Mesenchymal stem cell (in vitro differentiated cells and primary cell): ENCODE data around the gene GOLT1A.
A peak's percentile ranks its signal among the peaks of the same experiment; 100 is the strongest.

Experiments
- DNase-seq: peaks from one replicate; pipeline ENCODE4 v3.0.0-alpha.2; 2013
- H2AFZ ChIP-seq: one replicate; pipeline ENCODE4 v1.6.1; 2013; ENCODE audit warnings: low read depth, mild to moderate bottlenecking, control low read depth, inconsistent platforms, low read length, moderate library complexity
- H2AK5ac ChIP-seq: 2 replicates; pipeline ENCODE4 v1.6.1; 2013; ENCODE audit warnings: low read length, moderate library complexity, mild to moderate bottlenecking, inconsistent platforms; ENCODE audit not compliant: severe bottlenecking
- H2BK120ac ChIP-seq: one replicate; pipeline ENCODE4 v1.6.1; 2013; ENCODE audit warnings: low read depth, mild to moderate bottlenecking, inconsistent platforms, low read length, moderate library complexity
- H2BK12ac ChIP-seq, 2 experiments: one replicate each; pipeline ENCODE4 v1.6.1; 2013; ENCODE audit warnings: inconsistent platforms in 2 of 2, low read length in 2 of 2, mild to moderate bottlenecking in 2 of 2, moderate library complexity in 2 of 2, control low read depth in 1 of 2
- H2BK15ac ChIP-seq: one replicate; pipeline ENCODE4 v1.6.1; 2013; ENCODE audit warnings: mild to moderate bottlenecking, low read depth, inconsistent platforms; ENCODE audit not compliant: poor library complexity, severe bottlenecking
- H2BK5ac ChIP-seq: 2 replicates; pipeline ENCODE4 v1.6.1; 2013; ENCODE audit warnings: low read depth, mild to moderate bottlenecking, low read length, control low read depth, inconsistent platforms; ENCODE audit not compliant: poor library complexity, severe bottlenecking
- H3K14ac ChIP-seq, 2 experiments: one replicate each; pipeline ENCODE4 v1.6.1; 2013; ENCODE audit warnings: inconsistent platforms in 2 of 2, low read length in 2 of 2, control low read depth in 1 of 2, mild to moderate bottlenecking in 1 of 2, moderate library complexity in 1 of 2
- H3K18ac ChIP-seq, 2 experiments: one replicate each; pipeline ENCODE4 v1.6.1; 2013; ENCODE audit warnings: inconsistent platforms in 2 of 2, low read length in 2 of 2, control low read depth in 1 of 2, low read depth in 1 of 2, mild to moderate bottlenecking in 1 of 2
- H3K23ac ChIP-seq, 2 experiments: one replicate each; pipeline ENCODE4 v1.6.1; 2013; ENCODE audit warnings: inconsistent platforms in 2 of 2, low read length in 2 of 2, mild to moderate bottlenecking in 2 of 2, moderate library complexity in 2 of 2, control low read depth in 1 of 2
- H3K27ac ChIP-seq: 2 replicates; pipeline ENCODE4 v1.5.1; 2013; ENCODE audit warnings: mild to moderate bottlenecking, moderate library complexity, low read length, control low read depth, inconsistent platforms; ENCODE audit not compliant: poor library complexity, severe bottlenecking
- H3K27me3 ChIP-seq, 2 experiments: 2 replicates each; pipeline versions ENCODE4 v1.6.1 to v1.7.0; 2013; ENCODE audit warnings: low read length in 2 of 2, mild to moderate bottlenecking in 2 of 2, moderate library complexity in 2 of 2, control low read depth in 1 of 2, inconsistent platforms in 1 of 2; ENCODE audit not compliant: control insufficient read depth in 1 of 2, insufficient read depth in 1 of 2
- H3K36me3 ChIP-seq, 2 experiments: 2 replicates each; pipeline versions ENCODE4 v1.6.1 to v1.7.0; 2013; ENCODE audit warnings: low read length in 2 of 2, control low read depth in 1 of 2, inconsistent platforms in 1 of 2, low read depth in 1 of 2, mild to moderate bottlenecking in 1 of 2; ENCODE audit not compliant: insufficient read depth in 2 of 2, control insufficient read depth in 1 of 2
- H3K4ac ChIP-seq, 2 experiments: one replicate each; pipeline ENCODE4 v1.6.1; 2013; ENCODE audit warnings: inconsistent platforms in 2 of 2, low read length in 2 of 2, mild to moderate bottlenecking in 2 of 2, moderate library complexity in 2 of 2, control low read depth in 1 of 2, low read depth in 1 of 2
- H3K4me1 ChIP-seq: 2 replicates; pipeline ENCODE4 v1.6.1; 2013; ENCODE audit warnings: low read depth, low read length, control low read depth; ENCODE audit not compliant: control insufficient read depth, insufficient read depth
- H3K4me2 ChIP-seq: 2 replicates; pipeline ENCODE4 v1.6.1; 2013; ENCODE audit warnings: low read length, mild to moderate bottlenecking, inconsistent platforms; ENCODE audit not compliant: poor library complexity, severe bottlenecking
- H3K4me3 ChIP-seq, 2 experiments: 2 replicates each; pipeline versions ENCODE4 v1.5.1 to v1.7.0; 2013; ENCODE audit warnings: low read length in 2 of 2, mild to moderate bottlenecking in 2 of 2, control low read depth in 1 of 2, low read depth in 1 of 2; ENCODE audit not compliant: insufficient read depth in 1 of 2
- H3K79me1 ChIP-seq: replicated peaks from 2 replicates; pipeline ENCODE4 v1.6.1; 2013; ENCODE audit warnings: mild to moderate bottlenecking, control low read depth, low read length, inconsistent platforms; ENCODE audit not compliant: poor library complexity, severe bottlenecking
- H3K9ac ChIP-seq: 2 replicates; pipeline ENCODE4 v1.7.0; 2013; ENCODE audit warnings: mild to moderate bottlenecking, low read length, moderate library complexity
- H3K9me3 ChIP-seq: 2 replicates; pipeline ENCODE4 v1.7.0; 2013; ENCODE audit warnings: mild to moderate bottlenecking, low read length; ENCODE audit not compliant: control insufficient read depth
- H4K8ac ChIP-seq: one replicate; pipeline ENCODE4 v1.6.1; 2013; ENCODE audit warnings: inconsistent platforms, mild to moderate bottlenecking, low read length, moderate library complexity
- H4K91ac ChIP-seq: one replicate; pipeline ENCODE4 v1.6.1; 2013; ENCODE audit warnings: mild to moderate bottlenecking, low read length, inconsistent platforms
- WGBS: methylation state at CpG from one replicate; pipeline ENCODE4 v1.1.7; 2013; ENCODE audit warnings: mixed read lengths; 5-methylcytosine and 5-hydroxymethylcytosine counted together

The GOLT1A gene

DNA sequence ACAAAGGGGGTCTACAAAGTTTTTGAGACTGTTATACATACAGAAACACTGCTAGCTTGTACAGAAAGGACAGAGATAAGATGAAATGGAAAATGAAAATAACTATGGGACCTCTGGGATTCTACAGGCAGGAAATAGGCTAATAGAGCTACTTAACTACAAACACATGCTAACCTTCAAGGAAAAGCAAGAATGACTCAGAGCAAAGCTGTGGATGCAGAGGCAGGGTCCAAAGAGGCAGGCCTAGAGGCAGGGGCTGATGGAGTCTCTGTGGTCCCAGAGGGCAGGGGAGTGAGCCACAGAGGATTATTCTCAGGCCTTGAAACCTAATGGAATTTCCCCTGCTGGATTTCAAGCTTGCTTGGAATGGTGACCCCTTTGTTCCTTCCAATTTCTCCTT, 18.7 kb upstream of the GOLT1A start:
- Histone ChIP-seq H3K14ac (no peak overlapping the region), H3K18ac (no peak overlapping the region), H2BK12ac (no peak overlapping the region), H4K91ac (no peak overlapping the region), H3K9ac (no peak overlapping the region), H3K36me3 (no peaks in the 10 kb centered on the region), H2BK120ac (no peak overlapping the region), H2AK5ac (no peak overlapping the region), H2AFZ (no peak overlapping the region), H3K4ac (no peak overlapping the region), H4K8ac (no peak overlapping the region), H3K79me1 (no peaks in the 10 kb centered on the region), H3K9me3 (peaks cover 15% of the 10 kb centered on the region), H3K4me1 (no peaks in the 10 kb centered on the region), H3K4me3 (no peak overlapping the region), H2BK15ac (no peak overlapping the region), H3K4me2 (no peak overlapping the region), H2BK5ac (no peak overlapping the region), H3K27me3 (peaks cover 0 to 21% of the 10 kb centered on the region in 2 experiments), H3K27ac (no peak overlapping the region), H3K23ac (no peak overlapping the region)
- DNase-seq, result peak; percentile 28

DNA sequence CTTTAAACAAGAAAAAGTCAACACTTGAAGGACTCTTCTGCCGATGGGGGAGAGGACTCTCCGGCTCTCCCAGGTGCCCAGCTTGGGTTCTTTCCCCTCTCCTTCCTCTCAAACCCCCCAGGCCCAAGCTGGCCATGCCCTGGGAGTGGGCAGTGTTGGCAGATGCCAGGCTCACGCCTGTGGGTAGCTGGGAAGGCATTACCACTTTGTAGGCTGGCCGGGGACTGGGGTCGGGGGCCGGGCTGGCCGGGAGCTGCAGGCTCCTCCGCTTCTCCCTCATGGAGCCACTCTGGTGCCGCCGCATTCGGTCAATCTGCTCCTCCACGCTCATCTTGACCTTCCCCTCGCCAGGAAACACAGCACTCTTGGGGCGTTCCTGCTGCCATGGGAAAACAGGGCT, 16.4 kb upstream of the GOLT1A start:
- H3K23ac ChIP-seq, result no peak overlapping the region
- no peaks in the 10 kb centered on the region for H3K79me1 ChIP-seq
- H2BK5ac ChIP-seq, result no peak overlapping the region
- no peak overlapping the region for H3K14ac ChIP-seq
- no peaks in the 10 kb centered on the region for H3K36me3 ChIP-seq
- H3K27me3 ChIP-seq, result peaks cover 0 to 18% of the 10 kb centered on the region in 2 experiments
- no peak overlapping the region for H2BK12ac ChIP-seq
- no peak overlapping the region for H2BK15ac ChIP-seq
- no peak overlapping the region for H3K27ac ChIP-seq
- no peak overlapping the region for H3K4me2 ChIP-seq
- H2BK120ac ChIP-seq, result no peak overlapping the region
- no peak overlapping the region for H3K4me3 ChIP-seq
- H4K91ac ChIP-seq, result no peak overlapping the region
- H3K4me1 ChIP-seq, result peaks cover 3% of the 10 kb centered on the region
- H3K18ac ChIP-seq, result no peak overlapping the region
- no peak overlapping the region for H3K4ac ChIP-seq
- no peak overlapping the region for H2AFZ ChIP-seq
- H3K9ac ChIP-seq, result no peak overlapping the region
- H2AK5ac ChIP-seq, result no peak overlapping the region
- peaks cover 7% of the 10 kb centered on the region for H3K9me3 ChIP-seq
- WGBS, result 94% methylated on average over 14 of the region's 14 CpGs
- H4K8ac ChIP-seq, result no peak overlapping the region
- DNase-seq, result no peak

- Histone ChIP-seq H3K23ac (no peak overlapping the region), H4K8ac (no peak overlapping the region), H3K4me3 (no peak overlapping the region), H2AK5ac (no peak overlapping the region), H3K18ac (no peak overlapping the region), H3K27me3 (peaks cover 0 to 18% of the 10 kb centered on the region in 2 experiments), H3K4me2 (no peak overlapping the region), H3K27ac (no peak overlapping the region), H2BK5ac (no peak overlapping the region), H2BK120ac (no peak overlapping the region), H3K4me1 (peaks cover 3% of the 10 kb centered on the region), H2BK15ac (no peak overlapping the region), H3K79me1 (no peaks in the 10 kb centered on the region), H4K91ac (no peak overlapping the region), H2AFZ (no peak overlapping the region), H3K36me3 (no peaks in the 10 kb centered on the region), H3K9me3 (peaks cover 7% of the 10 kb centered on the region), H3K9ac (no peak overlapping the region), H3K4ac (no peak overlapping the region), H2BK12ac (no peak overlapping the region), H3K14ac (peak overlapping the region in 1 of 2 experiments; percentile 63)
- 94% methylated on average over 13 of the region's 13 CpGs for WGBS
- DNase-seq, result no peak
Measured at GRCh38 chr1:204228896-204229295, 15.1 kb upstream of the GOLT1A start.

- H3K9me3 ChIP-seq, result peaks cover 7% of the 10 kb centered on the region
- peaks cover 0 to 18% of the 10 kb centered on the region in 2 experiments for H3K27me3 ChIP-seq
- no peaks in the 10 kb centered on the region for H3K36me3 ChIP-seq
- WGBS, result 87% methylated on average over 20 of the region's 20 CpGs
- no peak overlapping the region for H2AK5ac ChIP-seq
- H2BK120ac ChIP-seq, result no peak overlapping the region
- no peak overlapping the region for H3K4me2 ChIP-seq
- peaks cover 3% of the 10 kb centered on the region for H3K4me1 ChIP-seq
- DNase-seq, result no peak
- H3K4ac ChIP-seq, result no peak overlapping the region
- no peak overlapping the region for H2BK5ac ChIP-seq
- no peaks in the 10 kb centered on the region for H3K79me1 ChIP-seq
- H2BK15ac ChIP-seq, result no peak overlapping the region
- H4K8ac ChIP-seq, result no peak overlapping the region
- H3K14ac ChIP-seq, result no peak overlapping the region
- H4K91ac ChIP-seq, result no peak overlapping the region
- no peak overlapping the region for H3K4me3 ChIP-seq
- no peak overlapping the region for H2AFZ ChIP-seq
- no peak overlapping the region for H3K23ac ChIP-seq
- no peak overlapping the region for H2BK12ac ChIP-seq
- no peak overlapping the region for H3K9ac ChIP-seq
- H3K18ac ChIP-seq, result no peak overlapping the region
- no peak overlapping the region for H3K27ac ChIP-seq
Measured at GRCh38 chr1:204227996-204228785, 14.4 kb upstream of the GOLT1A start.
